Vagina (tissue), 2 donors: ENCODE data around the gene LGR6.

Experiments
- POLR2A ChIP-seq, 2 donors: fragments of 450-650 bp; IDR thresholded peaks; one replicate each; pipeline ENCODE4 v1.6.1; 2017; ENCODE audit warnings: antibody characterized with exemption in 2 of 2, mild to moderate bottlenecking in 2 of 2, moderate library complexity in 2 of 2
- POLR2AphosphoS5 ChIP-seq, 2 donors: sonication (generic); formaldehyde crosslinking; IDR thresholded peaks; one replicate each; pipeline ENCODE4 v1.9.0; 2017; ENCODE audit warnings: antibody characterized with exemption in 2 of 2, mild to moderate bottlenecking in 2 of 2, low read depth in 1 of 2; ENCODE audit not compliant: insufficient read depth in 1 of 2

DNA sequence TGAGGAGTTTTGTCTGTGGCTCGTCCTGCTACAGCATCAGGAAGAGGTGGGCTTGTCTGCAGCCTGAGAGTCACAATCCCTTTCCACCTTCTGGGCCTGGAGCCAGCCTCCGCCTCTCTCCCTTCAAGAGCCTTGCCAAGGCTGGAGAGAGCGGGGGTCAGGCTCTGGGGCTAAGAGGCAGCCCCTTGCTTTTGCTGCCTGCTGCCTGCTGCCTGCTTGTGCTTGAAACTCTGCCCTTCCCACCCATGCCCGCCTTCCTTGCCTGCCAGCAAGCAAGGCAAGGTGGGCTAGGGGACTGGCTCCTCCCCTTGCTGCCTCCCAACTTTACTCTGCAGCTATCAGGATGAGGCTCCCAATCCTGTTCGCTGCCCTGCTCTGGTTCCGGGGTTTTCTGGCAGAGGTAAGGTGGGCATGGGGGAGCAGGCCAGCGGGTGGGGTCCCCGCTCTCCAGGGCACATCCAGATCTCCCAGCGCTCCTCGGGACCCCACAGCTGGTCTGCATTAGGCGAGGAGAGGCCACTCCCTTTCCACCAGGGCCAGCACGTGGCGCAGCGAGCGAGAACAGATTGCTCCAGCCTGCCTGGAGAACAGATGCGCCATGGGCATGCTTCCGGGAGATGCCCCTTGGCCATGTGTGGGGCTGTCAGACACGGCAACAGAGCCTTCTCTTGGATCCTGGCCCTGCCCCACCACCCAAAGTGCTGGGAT lies 25.7 kb upstream of the LGR6 start:
- TF ChIP-seq POLR2AphosphoS5 (IDR thresholded peaks at IDR 0.05; ENCODE audit: insufficient read depth in 1 of 2, low read depth in 1 of 2) (peak in 1 of 2 donors; percentile 59), POLR2A (IDR thresholded peaks at IDR 0.05) (no peak)
